Adrenal gland (tissue), 5 donors: ENCODE measurements around the gene TRIM47.

Source experiments
- CTCF ChIP-seq, 6 experiments: fragments of 450-650 bp in 4 of 6; fragments of 200-600 bp in 2 of 6; sonication (generic) in 1 of 6; IDR thresholded peaks; 1 replicate in 5 of 6; 2 replicates in 1 of 6; pipeline versions ENCODE4 v1.5.1 to v1.8.0; 2016 to 2021; ENCODE audit warnings: antibody characterized with exemption in 6 of 6, mild to moderate bottlenecking in 2 of 6, moderate library complexity in 1 of 6
- POLR2A ChIP-seq, 2 donors: fragments of 450-650 bp; IDR thresholded peaks; one replicate each; pipeline ENCODE4 v1.6.1; 2017; ENCODE audit warnings: antibody characterized with exemption in 2 of 2, mild to moderate bottlenecking in 2 of 2, moderate library complexity in 1 of 2
- donor health status: DM: no; HTN: no; CAD: no.

GRCh38 chr17:75848523-75849278, 29.7 kb downstream of the TRIM47 start:
- TF ChIP-seq CTCF (IDR thresholded peaks at IDR 0.05): peak; percentile 27 to 72 (median 56)
- TF ChIP-seq POLR2A (IDR thresholded peaks at IDR 0.05): peak in 1 of 2 donors; percentile 22
